Stimulated activated CD4-positive, alpha-beta T cell treated with anti-CD3 and anti-CD28 coated beads, Interleukin-1b, Interleukin-23, amount 100 ng/mL, for 48 hours (primary cell): ENCODE data around the gene LRRC4B.
"Not testable (repeated sequence)": the region's sequence is repeated elsewhere in the genome, so short reads cannot be mapped to it uniquely, and the experiment has no call there.

Experiments
- DNase-seq: peaks from one replicate; pipeline ENCODE4 v3.0.0-alpha.2; 2020

LRRC4B gene

DNA sequence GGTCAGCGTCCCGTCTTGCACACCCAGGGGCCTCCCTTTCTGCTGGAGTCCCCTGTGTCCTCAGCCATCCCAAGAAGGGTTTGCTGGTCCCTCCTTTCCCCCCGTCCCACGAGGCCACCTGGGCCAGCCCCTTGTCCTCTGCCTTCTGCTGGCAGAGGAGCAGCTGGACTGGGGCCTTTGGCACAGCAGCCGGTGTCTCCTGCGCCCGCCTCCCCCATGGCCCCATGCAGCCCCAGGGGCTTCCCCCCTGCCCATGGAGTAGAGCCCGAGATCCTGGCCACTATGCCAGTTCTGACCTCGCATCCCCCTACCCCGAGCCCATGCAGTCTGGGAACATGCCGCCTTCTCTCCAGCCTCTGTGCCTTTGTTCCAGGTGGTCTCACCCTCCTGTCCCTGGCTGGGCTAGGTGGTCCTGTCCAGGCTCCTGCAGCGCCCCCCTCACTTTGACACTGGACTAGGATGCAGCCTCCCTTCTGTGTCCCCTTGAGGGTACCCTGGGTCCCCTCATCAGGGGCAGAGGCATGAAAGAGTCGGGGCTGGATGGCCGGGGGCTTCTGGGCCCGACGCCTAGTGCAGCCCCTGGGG, 85.9 kb downstream of the LRRC4B start:
- DNase-seq = no peak

DNA sequence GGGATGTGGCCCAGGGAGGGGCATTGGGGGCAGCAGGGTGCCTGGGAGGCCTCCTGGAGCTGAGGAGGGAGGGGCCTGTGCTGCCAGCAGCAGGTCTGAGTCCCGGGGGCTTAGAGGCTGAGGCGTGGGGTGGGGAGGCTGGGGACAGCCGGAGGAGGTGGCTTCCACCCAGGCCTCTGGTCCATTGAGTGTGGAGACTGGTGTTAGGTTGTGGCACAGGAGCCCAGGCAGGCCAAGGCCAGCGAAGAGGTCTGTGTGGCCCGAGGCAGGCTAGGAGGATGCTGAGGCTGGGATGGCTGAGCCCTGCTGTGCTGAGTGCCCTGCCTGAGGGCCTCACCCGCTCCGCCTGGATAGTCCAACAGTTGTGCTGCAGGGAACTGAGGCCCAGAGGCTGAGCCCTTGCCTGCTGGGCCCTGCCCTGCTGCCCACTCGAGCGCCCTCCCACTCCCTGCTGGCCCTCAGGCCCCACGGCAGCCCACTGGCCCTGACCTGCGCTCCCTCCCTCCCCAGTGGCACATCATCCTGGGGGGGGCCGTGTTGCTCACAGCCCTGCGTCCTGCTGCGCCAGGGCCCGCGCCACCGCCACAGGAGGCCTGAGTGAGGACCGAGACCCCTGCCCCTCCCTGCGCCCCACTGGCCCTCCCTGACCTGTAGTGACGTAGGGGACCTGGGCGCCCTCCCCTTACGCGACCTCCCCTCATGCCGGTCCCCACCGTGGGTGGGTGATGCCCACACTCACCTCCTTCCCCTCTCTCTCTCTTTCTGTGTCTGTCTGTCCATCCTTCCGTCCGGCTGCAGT, 86.7 kb downstream of the LRRC4B start:
- no peak for DNase-seq

DNA sequence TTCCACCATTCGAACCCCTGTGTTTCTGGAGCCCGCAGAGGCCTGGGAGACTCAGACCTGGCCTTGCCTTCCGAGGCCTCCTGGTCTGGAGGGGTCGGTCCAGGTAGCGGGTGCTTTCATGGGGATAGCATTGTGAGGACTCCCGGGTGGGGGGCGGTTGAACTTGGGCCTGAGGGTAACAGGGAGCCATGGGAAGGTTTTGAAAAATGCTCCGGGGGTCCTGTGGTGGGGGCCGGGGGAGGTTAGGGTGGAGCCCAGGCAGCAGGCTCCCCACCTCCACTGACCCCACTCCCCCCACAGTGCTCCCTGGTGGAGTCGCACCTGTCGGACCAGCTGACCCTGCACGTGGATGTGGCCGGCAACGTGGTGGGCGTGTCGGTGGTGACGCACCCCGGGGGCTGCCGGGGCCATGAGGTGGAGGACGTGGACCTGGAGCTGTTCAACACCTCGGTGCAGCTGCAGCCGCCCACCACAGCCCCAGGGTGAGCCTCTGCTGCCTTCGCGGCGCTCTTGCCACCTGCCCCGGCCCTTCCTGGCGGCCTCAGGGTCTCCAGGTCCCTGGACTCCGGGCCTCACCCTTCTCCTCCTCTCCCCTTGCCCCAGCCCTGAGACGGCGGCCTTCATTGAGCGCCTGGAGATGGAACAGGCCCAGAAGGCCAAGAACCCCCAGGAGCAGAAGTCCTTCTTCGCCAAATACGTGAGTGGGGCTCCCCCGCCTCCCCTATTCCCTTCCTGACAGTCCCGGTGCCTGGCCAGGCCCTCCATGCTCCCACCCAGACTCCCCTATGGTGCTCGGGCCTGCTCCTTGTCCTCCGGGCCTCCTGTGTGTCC, 87.7 kb downstream of the LRRC4B start:
- no peak for DNase-seq

- DNase-seq = no peak
Observed at GRCh38 chr19:50479761-50480251, 88.4 kb downstream of the LRRC4B start.

GRCh38 chr19:50478901-50479715, 89.1 kb downstream of the LRRC4B start:
- DNase-seq = peak; percentile 27

- DNase-seq = no peak
Observed at GRCh38 chr19:50477751-50478515, 90.3 kb downstream of the LRRC4B start.

DNA sequence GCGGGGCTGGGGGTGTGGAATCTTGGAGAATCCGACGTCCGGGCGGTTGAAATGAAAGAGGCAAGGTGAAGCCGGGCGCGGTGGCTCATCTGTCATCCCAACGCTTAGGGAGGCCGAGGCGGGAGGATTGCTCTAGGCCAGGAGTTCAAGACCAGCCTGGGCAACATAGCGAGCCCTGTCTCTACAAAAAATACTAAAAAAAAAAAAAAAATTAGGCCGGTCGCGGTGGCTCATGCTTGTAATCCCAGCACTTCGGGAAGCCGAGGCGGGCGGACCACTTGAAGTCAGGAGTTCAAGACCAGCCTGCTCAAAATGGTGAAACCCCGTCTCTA, 91.4 kb downstream of the LRRC4B start:
- DNase-seq = no peak

DNA sequence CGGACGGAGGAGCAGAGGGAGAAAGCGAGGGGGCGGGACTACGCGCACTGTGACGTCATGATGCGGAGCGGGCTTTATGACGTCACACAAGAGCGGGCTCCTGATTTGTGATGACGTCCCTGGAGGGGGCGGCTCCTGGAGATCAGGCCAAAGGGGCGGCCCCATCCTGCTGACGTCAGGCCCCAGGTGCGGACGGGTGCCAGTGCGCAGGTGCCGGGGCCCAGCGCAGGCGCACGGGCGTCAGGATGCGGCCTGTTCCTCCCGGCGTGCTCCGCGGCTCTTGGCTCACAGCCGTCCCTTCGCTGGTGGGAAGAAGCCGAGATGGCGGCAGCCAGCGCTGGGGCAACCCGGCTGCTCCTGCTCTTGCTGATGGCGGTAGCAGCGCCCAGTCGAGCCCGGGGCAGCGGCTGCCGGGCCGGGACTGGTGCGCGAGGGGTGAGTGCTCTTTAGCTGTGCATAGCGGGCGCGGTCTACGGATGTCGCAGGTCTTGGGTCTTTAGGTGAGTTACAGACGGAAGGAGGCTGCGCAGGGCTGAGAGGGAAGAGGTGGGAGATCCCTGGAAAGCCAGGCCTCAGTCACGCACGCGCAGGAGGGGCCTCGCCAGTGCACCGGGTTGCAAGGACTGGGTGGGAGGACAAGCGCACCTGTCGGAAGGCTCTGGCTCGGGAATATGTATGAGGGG, 91.9 kb downstream of the LRRC4B start, which contains the start of the genes EMC10 and GARIN5A:
Gene EMC10, plus strand, starts transcription at position 284 of the 683 bp plus-strand sequence. Its CDS starts 38 bp downstream, at position 322.
Gene GARIN5A, minus strand, starts transcription at position 625 of the 683 bp plus-strand sequence. Its CDS starts 460 bp downstream, at position 165.
- DNase-seq = peak; percentile 97

GRCh38 chr19:50475736-50476223, 92.5 kb downstream of the LRRC4B start:
- DNase-seq = no peak

DNA sequence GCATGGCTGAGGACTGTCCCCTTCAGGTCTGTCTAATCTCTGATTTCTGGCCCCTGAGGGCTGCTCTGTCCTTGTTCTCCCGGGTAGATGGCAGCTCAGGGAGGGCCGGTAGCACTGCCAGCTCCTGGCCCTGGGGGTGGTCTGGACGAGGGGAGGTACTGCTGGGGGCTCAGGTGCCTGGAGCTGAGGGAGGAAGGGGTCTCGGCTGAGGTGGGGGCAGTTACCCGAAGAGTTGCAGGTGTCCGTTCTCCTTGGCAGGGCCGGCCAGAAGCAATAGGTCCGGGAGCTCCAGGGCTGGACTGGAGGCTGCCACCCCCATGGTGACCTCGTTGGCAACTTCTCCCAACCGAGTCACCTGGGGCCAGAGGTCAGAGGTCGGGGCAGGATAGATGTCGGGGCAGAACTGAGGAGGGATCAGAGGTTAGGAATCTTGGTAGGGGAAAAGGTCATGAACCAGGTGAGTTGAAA, 93.1 kb downstream of the LRRC4B start:
- DNase-seq = no peak

GRCh38 chr19:50473336-50473735, 94.9 kb downstream of the LRRC4B start:
- DNase-seq = not testable (repeated sequence)

- no peak for DNase-seq
Observed at GRCh38 chr19:50468818-50469217, 99.4 kb downstream of the LRRC4B start.

DNA sequence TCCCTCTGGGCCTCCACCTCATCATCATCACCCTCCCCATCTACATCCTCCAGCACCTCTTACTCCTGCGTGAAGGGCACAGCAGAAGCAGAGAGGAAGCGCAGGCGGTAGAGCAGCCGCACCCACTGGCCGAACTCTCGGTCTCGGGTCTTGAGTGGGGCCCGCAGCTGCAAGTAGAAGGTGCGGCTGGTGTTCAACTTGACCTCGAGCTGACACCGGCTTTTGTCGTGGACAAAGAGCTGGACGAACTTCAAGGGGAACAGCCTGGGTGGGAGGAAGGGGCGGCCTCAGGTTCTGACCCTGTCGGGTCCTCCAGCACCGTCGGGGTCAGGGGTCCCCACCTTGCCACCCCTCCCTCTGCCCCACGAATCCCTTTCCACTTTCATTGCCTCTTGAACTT, 100.7 kb downstream of the LRRC4B start:
- DNase-seq = no peak
